Measurements from ENCODE around the gene ARMC12. TPM values are rescaled to one million over a fixed set of nuclear protein-coding genes. Genes with fewer than 3 reads are reported as not detected.

ARMC12 gene
- total and polyA plus RNA-seq, 2 of the 13 experiments (the other 11 are each of a cell fraction or from before 2014, with no cell fraction given): 1.3 TPM; not detected in 1

GRCh38 chr6:35737413-35738211 lies 780 bp downstream of the ARMC12 start (continued):
- TF ChIP-seq, protein P1, sequence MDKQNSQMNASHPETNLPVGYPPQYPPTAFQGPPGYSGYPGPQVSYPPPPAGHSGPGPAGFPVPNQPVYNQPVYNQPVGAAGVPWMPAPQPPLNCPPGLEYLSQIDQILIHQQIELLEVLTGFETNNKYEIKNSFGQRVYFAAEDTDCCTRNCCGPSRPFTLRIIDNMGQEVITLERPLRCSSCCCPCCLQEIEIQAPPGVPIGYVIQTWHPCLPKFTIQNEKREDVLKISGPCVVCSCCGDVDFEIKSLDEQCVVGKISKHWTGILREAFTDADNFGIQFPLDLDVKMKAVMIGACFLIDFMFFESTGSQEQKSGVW (CRISPR knock-in tag; IDR thresholded peaks at IDR 0.05; ENCODE audit: borderline replicate concordance): no peak
- TF ChIP-seq STAG1 (CRISPR knock-in tag; IDR thresholded peaks at IDR 0.05) (peak; percentile 87), ZNF564 (CRISPR knock-in tag; IDR thresholded peaks at IDR 0.05) (no peak), ZBTB33 (CRISPR knock-in tag; IDR thresholded peaks at IDR 0.05) (peak; percentile 99), ZMAT5 (CRISPR knock-in tag; IDR thresholded peaks at IDR 0.05; ENCODE audit: borderline replicate concordance, low read depth) (no peak), NONO (IDR thresholded peaks at IDR 0.05) (no peak), NONO (CRISPR knock-in tag; conservative IDR thresholded peaks at IDR 0.05) (no peak; the same call in 1 of the 2 replicates), ATF6 (CRISPR knock-in tag; conservative IDR thresholded peaks at IDR 0.05) (no peak), ZNF724P (CRISPR knock-in tag; IDR thresholded peaks at IDR 0.05; ENCODE audit: borderline replicate concordance) (peak; percentile 49; the same call in 1 of the 2 replicates), ZMYM4 (CRISPR knock-in tag; IDR thresholded peaks at IDR 0.05) (peak; percentile 46), ZNF563 (CRISPR knock-in tag; IDR thresholded peaks at IDR 0.05) (no peak), ZSCAN20 (CRISPR knock-in tag; IDR thresholded peaks at IDR 0.05; ENCODE audit: borderline replicate concordance) (no peak), REXO4 (CRISPR knock-in tag; IDR thresholded peaks at IDR 0.05; ENCODE audit: borderline replicate concordance) (no peak), ZNF274 (CRISPR knock-in tag; IDR thresholded peaks at IDR 0.05) (no peak), AGO2 (optimal IDR thresholded peaks at IDR 0.05; ENCODE audit: low read depth, low read length) (no peak), ZNF672 (CRISPR knock-in tag; IDR thresholded peaks at IDR 0.05) (no peak)
- TF ChIP-seq, protein P2, sequence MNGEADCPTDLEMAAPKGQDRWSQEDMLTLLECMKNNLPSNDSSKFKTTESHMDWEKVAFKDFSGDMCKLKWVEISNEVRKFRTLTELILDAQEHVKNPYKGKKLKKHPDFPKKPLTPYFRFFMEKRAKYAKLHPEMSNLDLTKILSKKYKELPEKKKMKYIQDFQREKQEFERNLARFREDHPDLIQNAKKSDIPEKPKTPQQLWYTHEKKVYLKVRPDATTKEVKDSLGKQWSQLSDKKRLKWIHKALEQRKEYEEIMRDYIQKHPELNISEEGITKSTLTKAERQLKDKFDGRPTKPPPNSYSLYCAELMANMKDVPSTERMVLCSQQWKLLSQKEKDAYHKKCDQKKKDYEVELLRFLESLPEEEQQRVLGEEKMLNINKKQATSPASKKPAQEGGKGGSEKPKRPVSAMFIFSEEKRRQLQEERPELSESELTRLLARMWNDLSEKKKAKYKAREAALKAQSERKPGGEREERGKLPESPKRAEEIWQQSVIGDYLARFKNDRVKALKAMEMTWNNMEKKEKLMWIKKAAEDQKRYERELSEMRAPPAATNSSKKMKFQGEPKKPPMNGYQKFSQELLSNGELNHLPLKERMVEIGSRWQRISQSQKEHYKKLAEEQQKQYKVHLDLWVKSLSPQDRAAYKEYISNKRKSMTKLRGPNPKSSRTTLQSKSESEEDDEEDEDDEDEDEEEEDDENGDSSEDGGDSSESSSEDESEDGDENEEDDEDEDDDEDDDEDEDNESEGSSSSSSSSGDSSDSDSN (CRISPR knock-in tag; IDR thresholded peaks at IDR 0.05): peak; percentile 23; the same call in 1 of the 2 replicates
- TF ChIP-seq, protein P3, sequence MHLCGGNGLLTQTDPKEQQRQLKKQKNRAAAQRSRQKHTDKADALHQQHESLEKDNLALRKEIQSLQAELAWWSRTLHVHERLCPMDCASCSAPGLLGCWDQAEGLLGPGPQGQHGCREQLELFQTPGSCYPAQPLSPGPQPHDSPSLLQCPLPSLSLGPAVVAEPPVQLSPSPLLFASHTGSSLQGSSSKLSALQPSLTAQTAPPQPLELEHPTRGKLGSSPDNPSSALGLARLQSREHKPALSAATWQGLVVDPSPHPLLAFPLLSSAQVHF (CRISPR knock-in tag; IDR thresholded peaks at IDR 0.05): no peak
- TF ChIP-seq, protein P4, sequence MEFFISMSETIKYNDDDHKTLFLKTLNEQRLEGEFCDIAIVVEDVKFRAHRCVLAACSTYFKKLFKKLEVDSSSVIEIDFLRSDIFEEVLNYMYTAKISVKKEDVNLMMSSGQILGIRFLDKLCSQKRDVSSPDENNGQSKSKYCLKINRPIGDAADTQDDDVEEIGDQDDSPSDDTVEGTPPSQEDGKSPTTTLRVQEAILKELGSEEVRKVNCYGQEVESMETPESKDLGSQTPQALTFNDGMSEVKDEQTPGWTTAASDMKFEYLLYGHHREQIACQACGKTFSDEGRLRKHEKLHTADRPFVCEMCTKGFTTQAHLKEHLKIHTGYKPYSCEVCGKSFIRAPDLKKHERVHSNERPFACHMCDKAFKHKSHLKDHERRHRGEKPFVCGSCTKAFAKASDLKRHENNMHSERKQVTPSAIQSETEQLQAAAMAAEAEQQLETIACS (CRISPR knock-in tag; IDR thresholded peaks at IDR 0.05): no peak

Data from HepG2 (cell line).